Adipose tissue (tissue), 3 donors: ENCODE measurements around the gene UQCRC2. TPM values are rescaled to one million over a fixed set of nuclear protein-coding genes. Genes with fewer than 3 reads are reported as not detected.
A peak's percentile ranks its signal among the peaks of the same experiment; 100 is the strongest.
"Not testable (repeated sequence)": the region's sequence is repeated elsewhere in the genome, so short reads cannot be mapped to it uniquely, and the experiment has no call there.

Source experiments
- H3K27ac ChIP-seq: one replicate; pipeline ENCODE4 v1.5.1; 2013; ENCODE audit warnings: low read depth, low read length
- WGBS, 3 donors: extraction: QIAGEN DNeasy Blood & Tissue Kit; methylation state at CpG; one replicate each; pipeline ENCODE4 v1.1.7; 2013; 5-methylcytosine and 5-hydroxymethylcytosine counted together
- polyA plus RNA-seq, 3 donors: library from polyadenylated mRNA; stranded (reverse); fragments of 200-250 nt; gene quantifications; one replicate each; pipeline ENCODE4 v1.2.3, GENCODE V29; 2013
- donor health status: healthy with polysubstance abuse.
- donor health status: Bipolar disorder and iron deficiency.
- donor health status: healthy.

Gene UQCRC2
- 100 to 1,000 TPM in 2 of 3 donors, 10 to 100 TPM in 1; 93.8 to 219 (median 138) TPM for polyA plus RNA-seq

- 0 to 1% (median 0%) methylated on average over 41 of the region's 41 CpGs for WGBS, 3 donors
- H3K27ac ChIP-seq = peak within 1 kb of the TSS; percentile 96
These were observed at the start of gene UQCRC2 for GRCh38 chr16:21952793-21953540. UQCRC2 (plus strand) TSS chr16:21953361; CDS start chr16:21953424, 63 bp downstream.

GRCh38 chr16:21932650-21933049 is 20.5 kb upstream of the UQCRC2 start:
- WGBS, 3 donors = 51 to 89% (median 82%) methylated on average over 3 to 4 of the region's 4 CpGs

GRCh38 chr16:21933316-21933715 is 19.8 kb upstream of the UQCRC2 start:
- not testable (repeated sequence) for H3K27ac ChIP-seq
- WGBS, 3 donors = 64 to 66% (median 65%) methylated on average over 4 of the region's 4 CpGs

More at GRCh38 chr16:21932650-21933049, 20.5 kb upstream of the UQCRC2 start:
- not testable (repeated sequence) for H3K27ac ChIP-seq

GRCh38 chr16:21933790-21934189 is 19.4 kb upstream of the UQCRC2 start:
- WGBS, 3 donors = 68 to 97% (median 89%) methylated on average over 3 to 4 of the region's 4 CpGs
- not testable (repeated sequence) for H3K27ac ChIP-seq

- WGBS, 3 donors = 52 to 75% (median 62%) methylated on average over 6 of the region's 6 CpGs
These were observed 16.9 kb upstream of the UQCRC2 start for GRCh38 chr16:21936216-21936615.

GRCh38 chr16:21937336-21937829 is 15.8 kb upstream of the UQCRC2 start:
- no peak overlapping the region for H3K27ac ChIP-seq

More at GRCh38 chr16:21936216-21936615, 16.9 kb upstream of the UQCRC2 start:
- H3K27ac ChIP-seq = not testable (repeated sequence)

GRCh38 chr16:21940570-21940969 is 12.6 kb upstream of the UQCRC2 start:
- WGBS, 3 donors = 84 to 93% (median 92%) methylated on average over 1 of the region's 1 CpG
- H3K27ac ChIP-seq = no peak overlapping the region

GRCh38 chr16:21943571-21943970 is 9.6 kb upstream of the UQCRC2 start:
- 90 to 95% (median 91%) methylated on average over 4 of the region's 4 CpGs for WGBS, 3 donors
- no peak overlapping the region for H3K27ac ChIP-seq

- WGBS, 3 donors = 62 to 87% (median 83%) methylated on average over 9 of the region's 9 CpGs
- H3K27ac ChIP-seq = no peak overlapping the region
These were observed 6.1 kb upstream of the UQCRC2 start for GRCh38 chr16:21946889-21947635.

- H3K27ac ChIP-seq = no peak overlapping the region
These were observed 3.4 kb upstream of the UQCRC2 start for GRCh38 chr16:21949713-21950260.

GRCh38 chr16:21950782-21951521 is 2.2 kb upstream of the UQCRC2 start:
- WGBS, 3 donors = 72 to 74% (median 72%) methylated on average over 7 of the region's 7 CpGs
- H3K27ac ChIP-seq = no peak overlapping the region

More at GRCh38 chr16:21949713-21950260, 3.4 kb upstream of the UQCRC2 start:
- WGBS, 3 donors = 30 to 65% (median 35%) methylated on average over 1 of the region's 1 CpG

GRCh38 chr16:21952040-21952792 is 945 bp upstream of the UQCRC2 start:
- H3K27ac ChIP-seq = peak overlapping the region; percentile 96

GRCh38 chr16:21953541-21953902 is 361 bp downstream of the UQCRC2 start:
- WGBS, 3 donors = 0 to 1% (median 0%) methylated on average over 15 of the region's 15 CpGs
- peak overlapping the region; percentile 96 for H3K27ac ChIP-seq

More at GRCh38 chr16:21952040-21952792, 945 bp upstream of the UQCRC2 start:
- 2 to 3% (median 3%) methylated on average over 24 of the region's 24 CpGs for WGBS, 3 donors

- H3K27ac ChIP-seq = no peak overlapping the region
- 44 to 71% (median 51%) methylated on average over 1 of the region's 1 CpG for WGBS, 3 donors
These were observed 4.7 kb downstream of the UQCRC2 start for GRCh38 chr16:21957714-21958346.

GRCh38 chr16:21959050-21959449 is 5.9 kb downstream of the UQCRC2 start:
- 68 to 85% (median 71%) methylated on average over 3 of the region's 3 CpGs for WGBS, 3 donors
- H3K27ac ChIP-seq = no peak overlapping the region

- no peak overlapping the region for H3K27ac ChIP-seq
- 85 to 94% (median 89%) methylated on average over 5 of the region's 5 CpGs for WGBS, 3 donors
These were observed 9.3 kb downstream of the UQCRC2 start for GRCh38 chr16:21962475-21962874.

- 81 to 89% (median 86%) methylated on average over 3 of the region's 3 CpGs for WGBS, 3 donors
- no peak overlapping the region for H3K27ac ChIP-seq
These were observed 10.7 kb downstream of the UQCRC2 start for GRCh38 chr16:21963887-21964286.
